SU-DHL-6 (cell line): Measurements from ENCODE around the gene SRBD1.

ENCODE experiments used
- H2AFZ ChIP-seq: fragments of 200-600 bp; sonication (generic); 2 replicates; pipeline ENCODE4 v1.6.1; 2014; ENCODE audit warnings: low read depth, mild to moderate bottlenecking, moderate library complexity, mixed read lengths, antibody characterized with exemption, low read length; ENCODE audit not compliant: severe bottlenecking
- H3F3A ChIP-seq: fragments of 200-600 bp; shearing (Covaris generic); 2 replicates; pipeline ENCODE4 v1.6.0; 2016; ENCODE audit warnings: antibody characterized with exemption, mild to moderate bottlenecking; ENCODE audit not compliant: insufficient read depth
- H3K27ac ChIP-seq: fragments of 200-600 bp; sonication (generic); 2 replicates; pipeline ENCODE4 v1.5.1; 2016; ENCODE audit warnings: low read depth, mild to moderate bottlenecking, low read length, moderate library complexity, mixed read lengths
- H3K27me3 ChIP-seq: fragments of 200-600 bp; sonication (generic), shearing (Covaris generic); 2 replicates; pipeline ENCODE4 v1.6.0; 2014; ENCODE audit warnings: mild to moderate bottlenecking, low read length
- H3K36me3 ChIP-seq: fragments of 200-600 bp; sonication (generic); 2 replicates; pipeline ENCODE4 v1.6.1; 2014; ENCODE audit warnings: mild to moderate bottlenecking, low read length, mixed read lengths
- H3K4me2 ChIP-seq: fragments of 300-600, 200-600 bp; shearing (Covaris generic), sonication (generic); 2 replicates; pipeline ENCODE4 v1.6.0; 2014; ENCODE audit warnings: low read length, low read depth, mild to moderate bottlenecking; ENCODE audit not compliant: poor library complexity, severe bottlenecking
- H3K4me3 ChIP-seq: fragments of 200-600 bp; sonication (generic); 2 replicates; pipeline ENCODE4 v1.5.1; 2014; ENCODE audit warnings: antibody characterized with exemption, low read length, mild to moderate bottlenecking, mixed read lengths; ENCODE audit not compliant: insufficient read depth, poor library complexity, severe bottlenecking
- H3K79me2 ChIP-seq: fragments of 200-600 bp; sonication (generic); 2 replicates; pipeline ENCODE4 v1.6.1; 2014; ENCODE audit warnings: mild to moderate bottlenecking, low read length, moderate library complexity; ENCODE audit not compliant: insufficient read depth
- H3K9ac ChIP-seq: fragments of 200-600 bp; sonication (generic); 2 replicates; pipeline ENCODE4 v1.7.0; 2014; ENCODE audit warnings: mild to moderate bottlenecking, low read length
- H3K9me2 ChIP-seq: fragments of 200-600 bp; sonication (generic); replicated peaks from 2 replicates; pipeline ENCODE4 v1.6.1; 2014; ENCODE audit warnings: low read length; ENCODE audit not compliant: insufficient read depth
- H3K9me3 ChIP-seq: fragments of 200-600 bp; sonication (generic); 2 replicates; pipeline ENCODE4 v1.6.1; 2014; ENCODE audit warnings: low read length, mixed read lengths; ENCODE audit not compliant: insufficient read depth
- H4K20me1 ChIP-seq: fragments of 200-600 bp; sonication (generic); 2 replicates; pipeline ENCODE4 v1.6.1; 2014; ENCODE audit warnings: low read depth, mild to moderate bottlenecking, antibody characterized with exemption, low read length, moderate library complexity, mixed read lengths
- CTCF ChIP-seq: fragments of 200-600 bp; sonication (generic); IDR thresholded peaks from one replicate; pipeline ENCODE4 v1.5.1; 2017; ENCODE audit warnings: antibody characterized with exemption, mild to moderate bottlenecking, low read length, moderate library complexity; ENCODE audit not compliant: insufficient read depth, poor library complexity, severe bottlenecking
- EZH2phosphoT487 ChIP-seq: fragments of 200-600 bp; sonication (generic), shearing (Covaris generic); conservative IDR thresholded peaks from 2 replicates; pipeline ENCODE4 v1.6.1; 2018; ENCODE audit warnings: mild to moderate bottlenecking, antibody characterized with exemption, low read length, moderate library complexity, mixed read lengths

Gene SRBD1

GRCh38 chr2:45445037-45445436 is 166.0 kb downstream of the SRBD1 start:
- no peaks in the 10 kb centered on the region for H3K27me3 ChIP-seq
- no peak overlapping the region for H3K9ac ChIP-seq
- no peaks in the 10 kb centered on the region for H3K9me2 ChIP-seq
- H3K9me3 ChIP-seq = no peaks in the 10 kb centered on the region
- H4K20me1 ChIP-seq = no peaks in the 10 kb centered on the region
- H3K4me3 ChIP-seq = no peak overlapping the region
- no peak overlapping the region for H3K4me2 ChIP-seq
- no peaks in the 10 kb centered on the region for H3K36me3 ChIP-seq
- no peak overlapping the region for H3K27ac ChIP-seq
- H3F3A ChIP-seq = no peaks in the 10 kb centered on the region
- TF ChIP-seq CTCF = no peak
- no peak for TF ChIP-seq EZH2phosphoT487
- no peak overlapping the region for H2AFZ ChIP-seq
- H3K79me2 ChIP-seq = no peaks in the 10 kb centered on the region

GRCh38 chr2:45443012-45443411 is 168.1 kb downstream of the SRBD1 start:
- no peaks in the 10 kb centered on the region for H3K36me3 ChIP-seq
- H3K4me3 ChIP-seq = no peak overlapping the region
- no peak for TF ChIP-seq EZH2phosphoT487
- TF ChIP-seq CTCF = no peak
- H4K20me1 ChIP-seq = no peaks in the 10 kb centered on the region
- no peak overlapping the region for H3K27ac ChIP-seq
- no peak overlapping the region for H2AFZ ChIP-seq
- no peak overlapping the region for H3K4me2 ChIP-seq
- no peaks in the 10 kb centered on the region for H3K9me3 ChIP-seq
- H3K9ac ChIP-seq = no peak overlapping the region
- no peaks in the 10 kb centered on the region for H3F3A ChIP-seq
- H3K79me2 ChIP-seq = no peaks in the 10 kb centered on the region
- no peaks in the 10 kb centered on the region for H3K27me3 ChIP-seq
- no peaks in the 10 kb centered on the region for H3K9me2 ChIP-seq

GRCh38 chr2:45442026-45442425 is 169.0 kb downstream of the SRBD1 start:
- no peaks in the 10 kb centered on the region for H3K9me3 ChIP-seq
- no peak overlapping the region for H3K4me3 ChIP-seq
- H4K20me1 ChIP-seq = no peaks in the 10 kb centered on the region
- no peaks in the 10 kb centered on the region for H3K36me3 ChIP-seq
- no peaks in the 10 kb centered on the region for H3F3A ChIP-seq
- H3K27ac ChIP-seq = no peak overlapping the region
- TF ChIP-seq CTCF (no peak), EZH2phosphoT487 (no peak)
- H3K4me2 ChIP-seq = no peak overlapping the region
- no peak overlapping the region for H3K9ac ChIP-seq
- no peak overlapping the region for H2AFZ ChIP-seq
- H3K79me2 ChIP-seq = no peaks in the 10 kb centered on the region
- H3K9me2 ChIP-seq = no peaks in the 10 kb centered on the region
- no peaks in the 10 kb centered on the region for H3K27me3 ChIP-seq

- H3K9me3 ChIP-seq = no peaks in the 10 kb centered on the region
- H3K79me2 ChIP-seq = no peaks in the 10 kb centered on the region
- H3F3A ChIP-seq = no peaks in the 10 kb centered on the region
- no peak overlapping the region for H3K4me3 ChIP-seq
- H4K20me1 ChIP-seq = no peaks in the 10 kb centered on the region
- TF ChIP-seq EZH2phosphoT487 = no peak
- TF ChIP-seq CTCF = no peak
- no peak overlapping the region for H3K4me2 ChIP-seq
- no peaks in the 10 kb centered on the region for H3K36me3 ChIP-seq
- no peaks in the 10 kb centered on the region for H3K27me3 ChIP-seq
- H2AFZ ChIP-seq = no peak overlapping the region
- H3K9me2 ChIP-seq = no peaks in the 10 kb centered on the region
- no peak overlapping the region for H3K9ac ChIP-seq
- no peak overlapping the region for H3K27ac ChIP-seq
These were observed 169.5 kb downstream of the SRBD1 start for GRCh38 chr2:45441571-45441970.
